NB4 (cell line): ENCODE results near the gene RSKR.
"Not testable (repeated sequence)": the region's sequence is repeated elsewhere in the genome, so short reads cannot be mapped to it uniquely, and the experiment has no call there.

Source experiments
- DNase-seq: peaks from one replicate; pipeline ENCODE4 v3.0.0; 2010; ENCODE audit warnings: low read depth
- H3K4me3 ChIP-seq: one replicate; pipeline ENCODE4 v1.5.1; 2011; ENCODE audit warnings: mild to moderate bottlenecking, low read depth, low read length, moderate library complexity
- CTCF ChIP-seq: IDR thresholded peaks from one replicate; pipeline ENCODE4 v1.5.1; 2012; ENCODE audit warnings: low read depth, low read length
- MAX ChIP-seq: IDR thresholded peaks from 2 replicates; pipeline ENCODE4 v1.6.1; 2011; ENCODE audit warnings: low read depth, low read length
- MYC ChIP-seq: IDR thresholded peaks from 2 replicates; pipeline ENCODE4 v1.6.1; 2011; ENCODE audit warnings: low read depth, low read length
- POLR2A ChIP-seq: IDR thresholded peaks from 2 replicates; pipeline ENCODE4 v1.6.1; 2011; ENCODE audit warnings: mild to moderate bottlenecking; ENCODE audit not compliant: insufficient read length; ENCODE audit errors: extremely low read depth

The RSKR gene

GRCh38 chr17:28578246-28579195 lies 35.5 kb downstream of the RSKR start:
- DNase-seq: no peak
- TF ChIP-seq MAX (no peak), POLR2A (no peak), MYC (no peak), CTCF (no peak)
- H3K4me3 ChIP-seq: no peak overlapping the region

- TF ChIP-seq CTCF (no peak), POLR2A (no peak), MYC (no peak), MAX (no peak)
- DNase-seq: no peak
- H3K4me3 ChIP-seq: no peak overlapping the region
These were observed 36.5 kb downstream of the RSKR start for GRCh38 chr17:28577466-28577824.

GRCh38 chr17:28576758-28577465 lies 37.1 kb downstream of the RSKR start, which contains the start of gene ALDOC:
TSS of gene ALDOC (minus strand) at chr17:28576895. CDS start at chr17:28575532, 1,363 bp downstream.
- DNase-seq: peak; percentile 97
- TF ChIP-seq MYC (peak; percentile 97), CTCF (no peak), MAX (peak; percentile 97), POLR2A (peak; percentile 69)

GRCh38 chr17:28576016-28576415 lies 38.0 kb downstream of the RSKR start:
- DNase-seq: not testable (repeated sequence)
- H3K4me3 ChIP-seq: peak overlapping the region; percentile 4

More at GRCh38 chr17:28576758-28577465, 37.1 kb downstream of the RSKR start, which contains the start of gene ALDOC:
- H3K4me3 ChIP-seq: peak within 1 kb of the TSS; percentile 4

GRCh38 chr17:28575126-28575795 lies 38.7 kb downstream of the RSKR start:
- no peak overlapping the region for H3K4me3 ChIP-seq
- no peak for DNase-seq
- no peak for TF ChIP-seq MAX
- TF ChIP-seq CTCF: no peak
- TF ChIP-seq POLR2A: no peak
- no peak for TF ChIP-seq MYC
